ENCODE data around the gene ITPR2.

ITPR2 gene

DNA sequence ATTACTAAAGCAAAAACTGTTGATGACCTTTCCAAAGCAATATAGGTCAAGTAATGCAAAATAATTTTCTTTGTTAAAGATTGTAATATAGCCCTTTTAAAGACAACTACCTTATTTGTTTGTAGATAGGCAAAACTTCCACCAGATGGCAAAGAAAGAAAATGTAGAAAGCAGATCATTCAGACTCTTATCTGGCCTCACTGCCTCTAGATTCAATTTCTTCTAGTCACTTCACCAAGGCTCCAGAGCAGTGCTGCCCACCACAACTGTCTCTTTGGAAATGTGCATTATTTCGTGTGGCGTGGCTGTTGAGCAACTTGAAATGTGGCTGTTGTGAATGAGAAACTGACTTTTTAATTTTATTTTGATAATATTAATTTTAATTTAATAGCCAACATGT is 127.1 kb downstream of the ITPR2 start:
- TF ChIP-seq, protein P1, sequence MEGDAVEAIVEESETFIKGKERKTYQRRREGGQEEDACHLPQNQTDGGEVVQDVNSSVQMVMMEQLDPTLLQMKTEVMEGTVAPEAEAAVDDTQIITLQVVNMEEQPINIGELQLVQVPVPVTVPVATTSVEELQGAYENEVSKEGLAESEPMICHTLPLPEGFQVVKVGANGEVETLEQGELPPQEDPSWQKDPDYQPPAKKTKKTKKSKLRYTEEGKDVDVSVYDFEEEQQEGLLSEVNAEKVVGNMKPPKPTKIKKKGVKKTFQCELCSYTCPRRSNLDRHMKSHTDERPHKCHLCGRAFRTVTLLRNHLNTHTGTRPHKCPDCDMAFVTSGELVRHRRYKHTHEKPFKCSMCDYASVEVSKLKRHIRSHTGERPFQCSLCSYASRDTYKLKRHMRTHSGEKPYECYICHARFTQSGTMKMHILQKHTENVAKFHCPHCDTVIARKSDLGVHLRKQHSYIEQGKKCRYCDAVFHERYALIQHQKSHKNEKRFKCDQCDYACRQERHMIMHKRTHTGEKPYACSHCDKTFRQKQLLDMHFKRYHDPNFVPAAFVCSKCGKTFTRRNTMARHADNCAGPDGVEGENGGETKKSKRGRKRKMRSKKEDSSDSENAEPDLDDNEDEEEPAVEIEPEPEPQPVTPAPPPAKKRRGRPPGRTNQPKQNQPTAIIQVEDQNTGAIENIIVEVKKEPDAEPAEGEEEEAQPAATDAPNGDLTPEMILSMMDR (IDR thresholded peaks at IDR 0.05; ENCODE audit: insufficient read depth, low read length, poor library complexity, severe bottlenecking) = no peak
- DNase-seq (ENCODE audit: extremely low read depth, insufficient read length) = no peak
- no peaks in the 10 kb centered on the region; the same call in none of the 2 replicates for H3K36me3 ChIP-seq (ENCODE audit: control insufficient read depth, insufficient read depth, low read length)
- no peak overlapping the region for H3K4me3 ChIP-seq (replicated peaks; ENCODE audit: low read depth, low read length)
- H3K27me3 ChIP-seq (replicated peaks; ENCODE audit: control insufficient read depth, insufficient read depth, low read length) = no peaks in the 10 kb centered on the region

DNA sequence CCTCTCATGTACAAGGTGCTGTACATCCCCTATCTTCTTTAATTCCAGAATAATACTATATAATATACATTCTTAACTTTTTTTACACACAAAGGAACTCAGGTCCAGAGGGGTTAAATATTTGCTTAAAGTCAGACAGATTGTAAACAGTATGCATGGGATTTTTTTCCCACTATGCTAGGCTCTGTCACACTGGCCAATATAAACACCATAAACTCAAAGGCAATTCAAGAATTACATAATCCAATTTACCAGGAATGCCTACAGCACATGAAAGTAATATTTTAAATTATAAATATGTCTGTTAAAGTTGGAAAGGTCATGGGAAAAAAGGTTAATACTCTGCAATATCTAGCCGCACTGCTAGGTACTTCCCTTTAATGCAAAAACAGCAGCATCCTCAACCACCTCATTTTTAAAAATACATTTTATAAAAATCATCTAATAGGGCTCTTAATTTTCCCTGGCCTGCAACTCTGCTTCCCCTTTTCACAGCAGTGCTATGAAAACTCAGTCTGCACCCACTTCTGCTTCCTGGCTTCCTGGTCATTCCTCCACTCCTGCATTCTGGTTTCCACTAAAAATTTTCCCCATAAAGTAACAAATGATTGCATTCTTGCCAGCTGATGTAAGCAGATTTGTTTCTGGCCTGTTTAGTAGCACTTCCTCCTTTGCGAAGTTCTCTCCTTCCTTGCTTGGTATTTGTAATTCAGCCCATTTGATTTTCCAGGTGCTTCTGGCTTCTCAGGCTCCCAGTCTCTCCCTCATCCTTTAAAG is 128.1 kb downstream of the ITPR2 start:
- Histone ChIP-seq H3K36me3 (ENCODE audit: control insufficient read depth, insufficient read depth, low read length) (no peaks in the 10 kb centered on the region; the same call in 1 of the 2 replicates), H3K4me3 (replicated peaks; ENCODE audit: low read depth, low read length) (no peak overlapping the region), H3K27me3 (replicated peaks; ENCODE audit: control insufficient read depth, insufficient read depth, low read length) (no peaks in the 10 kb centered on the region)
- DNase-seq (ENCODE audit: extremely low read depth, insufficient read length) = no peak
- TF ChIP-seq, protein P1 (IDR thresholded peaks at IDR 0.05; ENCODE audit: insufficient read depth, low read length, poor library complexity, severe bottlenecking) = no peak

DNA sequence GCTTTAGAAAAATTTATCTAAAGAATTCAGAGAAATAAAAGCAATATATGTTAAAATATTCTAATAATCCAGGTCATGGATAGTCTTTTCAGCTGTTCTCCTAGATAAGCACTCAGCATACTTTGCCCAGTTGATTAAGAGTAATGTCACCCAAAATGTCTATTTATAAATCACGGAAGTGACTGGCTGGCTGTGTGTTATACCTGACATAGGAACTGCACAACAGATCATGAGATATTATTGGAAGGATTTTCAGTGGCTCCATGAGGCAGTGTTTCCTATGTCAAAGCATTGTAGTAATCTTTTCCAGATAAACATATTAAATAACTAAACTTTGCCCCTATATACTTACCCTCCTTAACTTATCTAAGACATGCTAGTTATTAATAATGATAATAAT is 128.8 kb downstream of the ITPR2 start:
- no peak for DNase-seq (ENCODE audit: extremely low read depth, insufficient read length)
- TF ChIP-seq, protein P1 (IDR thresholded peaks at IDR 0.05; ENCODE audit: insufficient read depth, low read length, poor library complexity, severe bottlenecking) = no peak
- H3K4me3 ChIP-seq (replicated peaks; ENCODE audit: low read depth, low read length) = no peak overlapping the region
- H3K27me3 ChIP-seq (replicated peaks; ENCODE audit: control insufficient read depth, insufficient read depth, low read length) = no peaks in the 10 kb centered on the region
- no peaks in the 10 kb centered on the region; the same call in 1 of the 2 replicates for H3K36me3 ChIP-seq (ENCODE audit: control insufficient read depth, insufficient read depth, low read length)

DNA sequence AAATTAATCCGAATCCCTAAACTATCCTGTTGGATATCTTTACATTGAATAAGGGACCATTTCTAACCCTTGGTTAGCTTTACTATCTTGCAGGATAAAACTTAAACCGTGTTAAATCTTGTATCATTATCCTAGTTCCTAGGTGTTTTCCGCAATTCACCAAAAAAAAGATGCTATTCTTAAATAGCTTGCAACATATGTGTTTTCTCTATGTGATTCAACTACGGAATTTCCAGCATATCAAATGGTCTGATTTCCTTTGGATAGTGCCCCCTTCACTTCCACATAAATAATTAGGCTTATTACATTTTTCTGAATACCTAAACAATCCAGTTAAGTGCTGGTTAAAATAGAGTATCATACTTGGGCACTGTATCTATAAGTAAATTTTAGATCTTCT is 130.3 kb downstream of the ITPR2 start:
- no peak for DNase-seq (ENCODE audit: extremely low read depth, insufficient read length)
- TF ChIP-seq, protein P1 (IDR thresholded peaks at IDR 0.05; ENCODE audit: insufficient read depth, low read length, poor library complexity, severe bottlenecking) = no peak
- H3K36me3 ChIP-seq (ENCODE audit: control insufficient read depth, insufficient read depth, low read length) = no peaks in the 10 kb centered on the region; the same call in 1 of the 2 replicates

DNA sequence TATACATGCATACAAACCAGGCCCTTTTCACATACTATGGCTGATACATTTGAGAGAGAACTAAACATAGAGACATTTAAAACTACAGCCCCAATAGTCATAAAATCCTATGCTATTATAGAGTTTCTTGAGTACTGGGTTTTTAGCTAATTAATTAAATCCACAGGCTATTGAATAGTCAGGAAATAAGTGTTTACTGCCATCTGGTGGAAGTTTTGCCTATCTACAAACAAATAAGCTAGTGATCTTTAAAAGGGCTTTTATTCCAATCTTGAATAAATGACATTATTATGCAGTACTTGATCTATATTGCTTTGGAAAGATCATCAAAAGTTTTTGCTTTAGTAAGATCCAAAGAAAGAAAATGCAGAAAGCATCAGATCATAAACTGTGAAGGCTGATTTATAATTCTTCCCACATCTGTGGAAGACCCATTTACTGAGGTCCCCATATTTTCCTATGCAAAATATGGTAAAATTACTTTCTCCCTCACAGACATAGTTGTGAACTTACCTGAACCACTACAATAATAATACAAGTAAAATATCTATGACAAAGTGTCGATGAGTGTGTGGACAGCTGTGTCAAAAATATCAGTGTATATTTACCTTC is 131.3 kb downstream of the ITPR2 start:
- DNase-seq (ENCODE audit: extremely low read depth, insufficient read length) = no peak
- Histone ChIP-seq H3K36me3 (ENCODE audit: control insufficient read depth, insufficient read depth, low read length) (peaks cover 2% of the 10 kb centered on the region; the same call in 1 of the 2 replicates), H3K27me3 (replicated peaks; ENCODE audit: control insufficient read depth, insufficient read depth, low read length) (no peaks in the 10 kb centered on the region), H3K4me3 (replicated peaks; ENCODE audit: low read depth, low read length) (no peak overlapping the region)
- TF ChIP-seq, protein P1 (IDR thresholded peaks at IDR 0.05; ENCODE audit: insufficient read depth, low read length, poor library complexity, severe bottlenecking) = peak; percentile 41

More for the DNA sequence above, 130.3 kb downstream of the ITPR2 start:
- Histone ChIP-seq H3K4me3 (replicated peaks; ENCODE audit: low read depth, low read length) (no peak overlapping the region), H3K27me3 (replicated peaks; ENCODE audit: control insufficient read depth, insufficient read depth, low read length) (no peaks in the 10 kb centered on the region)
